HepG2 (cell line): Measurements from ENCODE around the gene SSNA1. TPM values are rescaled to one million over a fixed set of nuclear protein-coding genes. Genes with fewer than 3 reads are reported as not detected.

Experiments used
- ATAC-seq: fragments of 200-7000 bp; cut with Tn5 transposase; 3 replicates; pipeline ENCODE4 v1.9.1; 2020; ENCODE audit warnings: mild to moderate bottlenecking, moderate library complexity
- BruUV-seq: library from RNA; stranded (reverse); fragments of 400-500 nt; replicated peaks from 2 replicates; lab custom pipeline; 2021; lab: Mats Ljungman, UMichigan
- CTCF ChIA-PET: fragments of 300-600 bp; formaldehyde crosslinking; extraction: SDS; loops from one replicate; lab custom pipeline; 2021; ENCODE audit warnings: low total read pairs, inconsistent platforms, low intra/inter-chr PET ratio; lab: Yijun Ruan, JAX
- POLR2A ChIA-PET: fragments of 350-600 bp; sonication (Branson Sonifier 250); formaldehyde crosslinking; loops from one replicate; lab custom pipeline; 2020; ENCODE audit warnings: antibody characterized with exemption, inconsistent platforms; lab: Yijun Ruan, JAX
- DNase-seq: peaks from one replicate; pipeline ENCODE4 v3.0.0-alpha.2; 2015; ENCODE audit warnings: low spot score
- FAIRE-seq: peaks from 3 replicates; lab custom pipeline; 2011; peaks lifted over from hg19 to GRCh38; lab: Jason Lieb, UNC
- H2AFZ ChIP-seq: one replicate; pipeline ENCODE4 v1.6.1; 2011; ENCODE audit warnings: low read length, inconsistent platforms
- H3K27ac ChIP-seq: fragments of 300-600 bp; 3 replicates; pipeline ENCODE4 v1.8.0; 2011; ENCODE audit warnings: mixed run types, mild to moderate bottlenecking, mixed read lengths, low read length, inconsistent platforms; ENCODE audit not compliant: insufficient read depth; ENCODE audit errors: extremely low read length
- H3K27me3 ChIP-seq, 2 experiments: fragments of 200-600 bp in 1 of 2; 2 replicates in 1 of 2; 3 replicates in 1 of 2; pipeline versions ENCODE4 v1.6.0 to v1.8.0; 2011; ENCODE audit warnings: low read length in 2 of 2, mild to moderate bottlenecking in 2 of 2, moderate library complexity in 2 of 2, inconsistent platforms in 1 of 2; ENCODE audit not compliant: insufficient read depth in 2 of 2, control insufficient read depth in 1 of 2
- H3K36me3 ChIP-seq, 2 experiments: fragments of 200-600 bp in 1 of 2; replicated peaks in 1 of 2; 2 replicates in 1 of 2; 3 replicates in 1 of 2; pipeline versions ENCODE4 v1.5.1 to v1.8.0; 2011; ENCODE audit warnings: low read length in 2 of 2, inconsistent platforms in 1 of 2; ENCODE audit not compliant: insufficient read depth in 2 of 2, control insufficient read depth in 1 of 2
- H3K4me1 ChIP-seq: 2 replicates; pipeline ENCODE4 v1.5.1; 2012; ENCODE audit warnings: low read length, inconsistent platforms; ENCODE audit not compliant: insufficient read depth
- H3K4me2 ChIP-seq: 2 replicates; pipeline ENCODE4 v1.6.0; 2011; ENCODE audit warnings: low read depth, low read length, inconsistent platforms
- H3K4me3 ChIP-seq, 3 experiments: fragments of 200-600 bp in 1 of 3; sonication (generic), shearing (Covaris generic) in 1 of 3; replicated peaks in 1 of 3; 2 replicates each; pipeline ENCODE4 v1.5.1; 2011 to 2016; ENCODE audit warnings: low read length in 3 of 3, inconsistent platforms in 2 of 3, low read depth in 2 of 3, mild to moderate bottlenecking in 2 of 3, control low read depth in 1 of 3, mixed read lengths in 1 of 3; ENCODE audit not compliant: insufficient read depth in 1 of 3
- H3K79me2 ChIP-seq: one replicate; pipeline ENCODE4 v1.6.1; 2011; ENCODE audit warnings: low read length, inconsistent platforms; ENCODE audit not compliant: insufficient read depth
- H3K9ac ChIP-seq: 2 replicates; pipeline ENCODE4 v1.6.0; 2011; ENCODE audit warnings: mild to moderate bottlenecking, low read depth, low read length, inconsistent platforms; ENCODE audit not compliant: insufficient read depth
- H3K9me3 ChIP-seq: 2 replicates; pipeline ENCODE4 v1.5.1; 2012; ENCODE audit warnings: mild to moderate bottlenecking, low read length
- H4K20me1 ChIP-seq: 2 replicates; pipeline ENCODE4 v1.6.0; 2011; ENCODE audit warnings: inconsistent platforms, mild to moderate bottlenecking, low read length, moderate library complexity; ENCODE audit not compliant: insufficient read depth
- RBFOX2 ChIP-seq: fragments of 200-400 bp; formaldehyde crosslinking; IDR thresholded peaks from 2 replicates; pipeline ENCODE4 v1.6.1; 2017; ENCODE audit warnings: low read depth, mild to moderate bottlenecking, low read length
- RBM39 ChIP-seq: fragments of 200-400 bp; formaldehyde crosslinking; IDR thresholded peaks from one replicate; pipeline ENCODE4 v1.6.1; 2018; ENCODE audit warnings: antibody characterized with exemption, mild to moderate bottlenecking, low read depth, low read length; ENCODE audit not compliant: poor library complexity, severe bottlenecking
- SNAPC5 ChIP-seq: sonication (generic); formaldehyde crosslinking; IDR thresholded peaks from 2 replicates; pipeline ENCODE4 v1.8.1; 2023; ENCODE audit warnings: mild to moderate bottlenecking, missing genetic modification reagents, borderline replicate concordance
- ZNF205 ChIP-seq: IDR thresholded peaks from 2 replicates; pipeline ENCODE4 v1.6.1; 2018; ENCODE audit warnings: missing biosample characterization, missing genetic modification reagents
- WGBS: methylation state at CpG from one replicate; pipeline ENCODE4 v1.1.6; 2017; ENCODE audit warnings: low lambda C conversion rate; 5-methylcytosine and 5-hydroxymethylcytosine counted together
- in situ Hi-C: cut with HindIII; loops from 2 replicates; pipeline ENCODE4 v1.10.0; 2017; ENCODE audit warnings: low pct_unique_long_range_greater_than_20kb; ENCODE audit not compliant: extremely low pct_ligation_motif_present
- intact Hi-C: fragments of 100-400 bp; cut with micrococcal nuclease; formaldehyde crosslinking; loops from one replicate; pipeline ENCODE4 v1.10.0; 2022; ENCODE audit not compliant: unreplicated experiment
- polyA plus RNA-seq, 8 experiments: library from polyadenylated mRNA; depleted of rRNA in 3 of 8; stranded (reverse) in 7 of 8; unstranded in 1 of 8; fragments of >200 nt; fragmentation: Illumina TruSeq in 4 of 8; extraction: Trizol in 4 of 8; gene quantifications; 2 replicates each; pipeline versions ENCODE4 v1.2.1 to v1.2.3, GENCODE V29; 2011 to 2016; ENCODE audit warnings: low read depth in 4 of 8, missing spikeins in 1 of 8, mixed read lengths in 1 of 8; ENCODE audit not compliant: insufficient read depth in 1 of 8
- total RNA-seq, 5 experiments: library from RNA; depleted of rRNA; stranded (reverse); fragments of >200 nt; fragmentation: Illumina TruSeq; extraction: Trizol; gene quantifications; 2 replicates each; pipeline ENCODE4 v1.2.3, GENCODE V29; 2016; ENCODE audit warnings: low read depth in 1 of 5
- TF ChIP-seq, protein P1 (sequence below): sonication (generic); formaldehyde crosslinking; IDR thresholded peaks from 2 replicates; pipeline ENCODE4 v1.4.0; 2020; ENCODE audit warnings: mild to moderate bottlenecking, missing genetic modification reagents

Gene SSNA1
- total and polyA plus RNA-seq, 2 of the 13 experiments (the other 11 are each of a cell fraction or from before 2014, with no cell fraction given): 35.9 to 49.4 TPM

DNA sequence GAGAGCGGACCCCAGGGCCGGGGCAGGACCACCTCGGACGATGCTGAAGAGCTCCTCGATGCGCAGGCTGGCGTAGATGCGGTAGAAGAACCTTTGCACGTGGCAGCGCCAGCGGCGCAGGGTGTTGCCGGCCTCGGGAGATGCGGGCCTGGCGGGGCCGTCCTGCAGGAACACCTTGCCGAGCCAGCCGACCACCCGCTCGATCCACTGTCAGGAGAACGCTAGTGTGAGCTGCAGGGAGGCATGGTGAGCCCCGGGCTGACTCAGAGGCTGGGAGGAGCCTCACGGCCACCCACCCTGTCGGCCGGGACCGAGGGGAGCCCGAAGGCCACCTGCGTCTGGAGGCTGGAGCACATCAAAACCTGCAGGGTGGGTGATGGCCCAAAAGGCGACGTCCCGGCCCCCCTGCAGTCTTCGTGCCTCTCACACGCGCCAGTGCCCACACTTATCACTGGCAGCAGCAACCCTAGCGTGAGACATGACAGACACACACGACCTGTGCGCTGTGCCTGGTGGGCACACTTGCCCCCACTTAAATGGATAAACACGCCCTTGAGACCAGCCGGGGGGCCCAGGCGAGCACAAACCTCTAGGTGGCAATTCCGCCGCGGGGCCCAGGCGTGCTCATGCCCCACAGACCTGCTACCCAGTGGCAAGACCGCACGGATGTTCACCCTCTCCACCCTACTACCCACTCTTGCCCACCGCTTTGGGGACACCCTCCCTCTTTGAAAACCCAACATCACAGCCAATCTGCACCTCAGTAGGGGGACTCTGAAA is 3.4 kb upstream of the SSNA1 start:
- H4K20me1 ChIP-seq: no peaks in the 10 kb centered on the region
- H3K9ac ChIP-seq: no peak overlapping the region
- CTCF ChIA-PET: no interaction called here
- no peak for ATAC-seq
- no peaks in the 10 kb centered on the region for H3K9me3 ChIP-seq
- H3K36me3 ChIP-seq: peaks cover 27 to 32% of the 10 kb centered on the region in 2 experiments; a peak in 4 of 5 replicates
- no peak for FAIRE-seq
- BruUV-seq: no TSS peak
- H3K4me2 ChIP-seq: no peak overlapping the region
- TF ChIP-seq RBFOX2: 0 out of 2 replicates have a peak, but pooled peaks have one; percentile 33
- no peak for TF ChIP-seq RBM39
- 96% methylated on average over 33 of the region's 48 CpGs for WGBS
- H3K79me2 ChIP-seq: peaks cover 26% of the 10 kb centered on the region
- POLR2A ChIA-PET: no interaction called here
- H3K4me1 ChIP-seq: peaks cover 24% of the 10 kb centered on the region
- no peak for DNase-seq
- no peaks in the 10 kb centered on the region for H3K27me3 ChIP-seq
- intact Hi-C loops: no loop called here
- H3K4me3 ChIP-seq: no peak overlapping the region
- H3K27ac ChIP-seq: no peak overlapping the region
- in situ Hi-C loops: loop anchor here (5.0 kb wide), 1 partner anchor 42 kb away; the partner anchor contains the start of genes CYSRT1 and RNF224
- H2AFZ ChIP-seq: no peak overlapping the region

- peaks cover 28% of the 10 kb centered on the region for H3K4me1 ChIP-seq
- intact Hi-C loops: no loop called here
- CTCF ChIA-PET: no interaction called here
- TF ChIP-seq, protein P1, sequence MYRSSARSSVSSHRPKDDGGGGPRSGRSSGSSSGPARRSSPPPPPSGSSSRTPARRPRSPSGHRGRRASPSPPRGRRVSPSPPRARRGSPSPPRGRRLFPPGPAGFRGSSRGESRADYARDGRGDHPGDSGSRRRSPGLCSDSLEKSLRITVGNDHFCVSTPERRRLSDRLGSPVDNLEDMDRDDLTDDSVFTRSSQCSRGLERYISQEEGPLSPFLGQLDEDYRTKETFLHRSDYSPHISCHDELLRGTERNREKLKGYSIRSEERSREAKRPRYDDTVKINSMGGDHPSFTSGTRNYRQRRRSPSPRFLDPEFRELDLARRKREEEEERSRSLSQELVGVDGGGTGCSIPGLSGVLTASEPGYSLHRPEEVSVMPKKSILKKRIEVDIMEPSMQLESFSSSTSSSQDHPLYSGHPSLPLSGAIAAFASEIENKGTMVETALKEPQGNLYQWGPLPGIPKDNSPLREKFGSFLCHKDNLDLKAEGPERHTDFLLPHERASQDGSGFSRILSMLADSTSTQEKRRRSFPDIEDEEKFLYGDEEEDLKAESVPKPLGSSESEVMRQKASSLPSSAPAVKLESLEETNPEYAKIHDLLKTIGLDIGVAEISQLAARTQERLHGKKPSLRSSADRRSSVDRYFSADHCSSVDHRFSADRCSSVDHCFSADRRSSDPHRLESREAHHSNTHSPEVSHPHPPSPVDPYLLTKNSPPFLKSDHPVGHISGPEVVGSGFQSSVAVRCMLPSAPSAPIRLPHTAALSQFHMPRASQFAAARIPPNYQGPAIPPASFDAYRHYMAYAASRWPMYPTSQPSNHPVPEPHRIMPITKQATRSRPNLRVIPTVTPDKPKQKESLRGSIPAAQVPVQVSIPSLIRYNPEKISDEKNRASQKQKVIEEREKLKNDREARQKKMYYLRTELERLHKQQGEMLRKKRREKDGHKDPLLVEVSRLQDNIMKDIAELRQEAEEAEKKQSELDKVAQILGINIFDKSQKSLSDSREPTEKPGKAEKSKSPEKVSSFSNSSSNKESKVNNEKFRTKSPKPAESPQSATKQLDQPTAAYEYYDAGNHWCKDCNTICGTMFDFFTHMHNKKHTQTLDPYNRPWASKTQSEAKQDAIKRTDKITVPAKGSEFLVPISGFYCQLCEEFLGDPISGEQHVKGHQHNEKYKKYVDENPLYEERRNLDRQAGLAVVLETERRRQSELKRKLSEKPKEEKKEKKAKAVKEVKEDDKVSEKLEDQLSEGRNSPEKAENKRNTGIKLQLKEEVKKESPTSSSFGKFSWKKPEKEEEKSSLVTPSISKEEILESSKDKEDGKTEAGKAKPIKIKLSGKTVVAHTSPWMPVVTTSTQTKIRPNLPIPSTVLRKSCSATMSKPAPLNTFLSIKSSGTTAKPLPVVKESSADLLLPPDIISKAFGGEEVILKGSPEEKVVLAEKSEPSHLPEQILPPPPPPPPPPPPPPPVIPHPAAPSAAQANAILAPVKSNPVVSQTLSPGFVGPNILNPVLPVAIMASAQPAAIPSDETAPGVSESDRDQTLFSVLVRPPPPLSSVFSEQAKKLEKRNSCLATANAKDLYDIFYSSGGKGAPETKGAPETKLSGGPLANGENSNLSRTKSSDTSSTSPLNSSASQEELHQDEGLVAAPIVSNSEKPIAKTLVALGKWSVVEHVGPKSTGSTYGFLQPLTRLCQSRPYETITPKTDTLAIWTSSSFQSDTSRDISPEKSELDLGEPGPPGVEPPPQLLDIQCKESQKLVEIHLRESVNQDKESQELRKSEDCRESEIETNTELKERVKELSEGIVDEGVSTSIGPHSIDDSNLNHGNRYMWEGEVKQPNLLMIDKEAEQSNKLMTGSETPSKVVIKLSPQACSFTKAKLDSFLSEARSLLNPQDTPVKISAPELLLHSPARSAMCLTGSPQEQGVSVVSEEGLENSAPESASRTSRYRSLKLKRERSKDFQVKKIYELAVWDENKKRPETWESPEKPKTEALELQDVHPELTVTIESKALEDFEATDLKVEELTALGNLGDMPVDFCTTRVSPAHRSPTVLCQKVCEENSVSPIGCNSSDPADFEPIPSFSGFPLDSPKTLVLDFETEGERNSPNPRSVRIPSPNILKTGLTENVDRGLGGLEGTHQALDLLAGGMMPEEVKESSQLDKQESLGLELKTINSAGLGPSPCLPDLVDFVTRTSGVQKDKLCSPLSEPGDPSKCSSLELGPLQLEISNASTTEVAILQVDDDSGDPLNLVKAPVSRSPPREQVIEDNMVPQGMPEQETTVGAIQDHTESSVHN (CRISPR knock-in tag): no peak
- TF ChIP-seq SNAPC5 (no peak), ZNF205 (CRISPR knock-in tag) (no peak)
Measured at GRCh38 chr9:137185921-137186320, 2.6 kb upstream of the SSNA1 start.

More at GRCh38 chr9:137185921-137186320, 2.6 kb upstream of the SSNA1 start:
- no peak overlapping the region for H3K4me2 ChIP-seq
- in situ Hi-C loops: loop anchor here (5.0 kb wide), 1 partner anchor 41 kb away; the partner anchor contains the start of genes CYSRT1 and RNF224
- peaks cover 26% of the 10 kb centered on the region for H3K79me2 ChIP-seq
- no peak overlapping the region for H2AFZ ChIP-seq
- no peak for FAIRE-seq
- no peak for DNase-seq
- H3K4me3 ChIP-seq: no peak overlapping the region; a peak in 1 of 6 replicates
- no peak overlapping the region for H3K27ac ChIP-seq
- no peaks in the 10 kb centered on the region for H3K27me3 ChIP-seq
- H3K9me3 ChIP-seq: no peaks in the 10 kb centered on the region
- no peak for ATAC-seq
- POLR2A ChIA-PET: no interaction called here
- no TSS peak for BruUV-seq
- H3K36me3 ChIP-seq: peaks cover 23 to 32% of the 10 kb centered on the region in 2 experiments; a peak in 4 of 5 replicates
- no peaks in the 10 kb centered on the region for H4K20me1 ChIP-seq
- no peak overlapping the region for H3K9ac ChIP-seq
- 95% methylated on average over 8 of the region's 19 CpGs for WGBS
